WTC11 (cell line): Measurements from ENCODE around the gene DDX39B. TPM values are rescaled to one million over a fixed set of nuclear protein-coding genes. Genes with fewer than 3 reads are reported as not detected.
A peak's percentile ranks its signal among the peaks of the same experiment; 100 is the strongest.

Source experiments
- ATF6 ChIP-seq: sonication (generic); formaldehyde crosslinking; IDR thresholded peaks from 2 replicates; pipeline ENCODE4 v1.8.1; 2023; ENCODE audit warnings: mild to moderate bottlenecking, missing genetic modification reagents
- CBFB ChIP-seq: sonication (generic); formaldehyde crosslinking; IDR thresholded peaks from 2 replicates; pipeline ENCODE4 v1.8.1; 2022; ENCODE audit warnings: mild to moderate bottlenecking, low read depth, missing genetic modification reagents
- E2F4 ChIP-seq: sonication (generic); formaldehyde crosslinking; IDR thresholded peaks from 2 replicates; pipeline ENCODE4 v1.8.1; 2022; ENCODE audit warnings: low read depth, mild to moderate bottlenecking, moderate library complexity, missing genetic modification reagents, borderline replicate concordance
- EMX1 ChIP-seq: fragments of 250-450 bp; sonication (Bioruptor Pico); IDR thresholded peaks from 2 replicates; pipeline ENCODE4 v1.8.0; 2021; ENCODE audit warnings: mild to moderate bottlenecking
- FOXJ3 ChIP-seq: sonication (generic); formaldehyde crosslinking; IDR thresholded peaks from 2 replicates; pipeline ENCODE4 v1.9.0; 2021; ENCODE audit warnings: missing genetic modification reagents, mild to moderate bottlenecking, borderline replicate concordance
- FOXK1 ChIP-seq: sonication (generic); formaldehyde crosslinking; IDR thresholded peaks from 2 replicates; pipeline ENCODE4 v1.8.0; 2022; ENCODE audit warnings: mild to moderate bottlenecking, moderate library complexity, missing genetic modification reagents
- FOXP1 ChIP-seq: sonication (generic); formaldehyde crosslinking; IDR thresholded peaks from 2 replicates; pipeline ENCODE4 v1.8.0; 2022; ENCODE audit warnings: missing genetic modification reagents, mild to moderate bottlenecking, moderate library complexity, borderline replicate concordance
- GTF2I ChIP-seq: fragments of 250-450 bp; sonication (Bioruptor Pico); conservative IDR thresholded peaks from 2 replicates; pipeline ENCODE4 v1.4.0; 2021; ENCODE audit warnings: mild to moderate bottlenecking
- IRF2 ChIP-seq: sonication (generic); formaldehyde crosslinking; IDR thresholded peaks from 2 replicates; pipeline ENCODE4 v1.8.0; 2022; ENCODE audit warnings: low read depth, missing genetic modification reagents, borderline replicate concordance
- JUN ChIP-seq: sonication (generic); formaldehyde crosslinking; IDR thresholded peaks from 2 replicates; pipeline ENCODE4 v1.8.0; 2023; ENCODE audit warnings: mild to moderate bottlenecking, missing genetic modification reagents
- MXD4 ChIP-seq: fragments of 250-450 bp; sonication (Bioruptor Pico); IDR thresholded peaks from 2 replicates; pipeline ENCODE4 v1.8.0; 2021; ENCODE audit warnings: mild to moderate bottlenecking, moderate library complexity, borderline replicate concordance
- MYBL2 ChIP-seq: sonication (generic); formaldehyde crosslinking; IDR thresholded peaks from 2 replicates; pipeline ENCODE4 v1.8.1; 2023; ENCODE audit warnings: mild to moderate bottlenecking, moderate library complexity, missing genetic modification reagents
- NFE2L1 ChIP-seq: sonication (generic); formaldehyde crosslinking; IDR thresholded peaks from 2 replicates; pipeline ENCODE4 v1.8.1; 2023; ENCODE audit warnings: missing genetic modification reagents
- SP1 ChIP-seq: sonication (generic); formaldehyde crosslinking; conservative IDR thresholded peaks from 2 replicates; pipeline ENCODE4 v1.8.1; 2022; ENCODE audit warnings: missing genetic modification reagents
- TEAD4 ChIP-seq: sonication (generic); formaldehyde crosslinking; IDR thresholded peaks from 2 replicates; pipeline ENCODE4 v1.8.0; 2022; ENCODE audit warnings: mild to moderate bottlenecking, missing genetic modification reagents
- ZMAT4 ChIP-seq: fragments of 250-450 bp; sonication (Bioruptor Pico); IDR thresholded peaks from 2 replicates; pipeline ENCODE4 v1.9.0; 2021; ENCODE audit warnings: mild to moderate bottlenecking
- ZNF263 ChIP-seq: sonication (generic); formaldehyde crosslinking; IDR thresholded peaks from 2 replicates; pipeline ENCODE4 v1.8.1; 2022; ENCODE audit warnings: low read depth, mild to moderate bottlenecking, moderate library complexity, missing genetic modification reagents
- ZNF281 ChIP-seq: sonication (generic); formaldehyde crosslinking; IDR thresholded peaks from 2 replicates; pipeline ENCODE4 v1.8.0; 2023; ENCODE audit warnings: mild to moderate bottlenecking, missing genetic modification reagents
- ZNF317 ChIP-seq: sonication (generic); formaldehyde crosslinking; IDR thresholded peaks from 2 replicates; pipeline ENCODE4 v1.8.1; 2023; ENCODE audit warnings: low read depth, mild to moderate bottlenecking, moderate library complexity, missing genetic modification reagents, borderline replicate concordance
- ZNF396 ChIP-seq: fragments of 250-450 bp; sonication (Bioruptor Pico); IDR thresholded peaks from 2 replicates; pipeline ENCODE4 v1.8.0; 2021; ENCODE audit warnings: mild to moderate bottlenecking, moderate library complexity, borderline replicate concordance
- ZNF416 ChIP-seq: fragments of 250-450 bp; sonication (Bioruptor Pico); IDR thresholded peaks from 2 replicates; pipeline ENCODE4 v1.9.0; 2021; ENCODE audit warnings: mild to moderate bottlenecking, inconsistent platforms
- ZNF425 ChIP-seq: fragments of 250-450 bp; sonication (Bioruptor Pico); conservative IDR thresholded peaks from 2 replicates; pipeline ENCODE4 v1.9.0; 2021; ENCODE audit warnings: mild to moderate bottlenecking
- ZNF512 ChIP-seq: sonication (generic); formaldehyde crosslinking; IDR thresholded peaks from 2 replicates; pipeline ENCODE4 v1.8.1; 2022; ENCODE audit warnings: missing genetic modification reagents, borderline replicate concordance
- ZNF532 ChIP-seq: fragments of 250-450 bp; sonication (Bioruptor Pico); IDR thresholded peaks from 2 replicates; pipeline ENCODE4 v1.9.0; 2021; ENCODE audit warnings: mild to moderate bottlenecking, borderline replicate concordance
- total RNA-seq: library from RNA; stranded (reverse); gene quantifications from 3 replicates; pipeline ENCODE4 v1.2.3, GENCODE V29; 2021

The DDX39B gene
- total RNA-seq, 1 experiment from 2014 or later: 712 TPM

- no peak for TF ChIP-seq TEAD4 (CRISPR knock-in tag)
- TF ChIP-seq MYBL2 (CRISPR knock-in tag): no peak
- TF ChIP-seq ZNF532 (CRISPR knock-in tag): peak; percentile 72; the same call in 1 of the 2 replicates
- no peak for TF ChIP-seq ZNF281
- no peak for TF ChIP-seq ZNF396 (CRISPR knock-in tag)
- TF ChIP-seq MXD4: no peak
- no peak for TF ChIP-seq ZNF317 (CRISPR knock-in tag)
- TF ChIP-seq E2F4: no peak
- TF ChIP-seq ATF6 (CRISPR knock-in tag): no peak
- peak; percentile 83 for TF ChIP-seq ZNF425 (CRISPR knock-in tag)
- no peak for TF ChIP-seq IRF2
- no peak for TF ChIP-seq FOXK1
- TF ChIP-seq JUN (CRISPR knock-in tag): no peak
- no peak; the same call in 1 of the 2 replicates for TF ChIP-seq EMX1 (CRISPR knock-in tag)
- TF ChIP-seq ZNF416 (CRISPR knock-in tag): peak; percentile 61
- TF ChIP-seq GTF2I (CRISPR knock-in tag): no peak
- TF ChIP-seq ZMAT4 (CRISPR knock-in tag): peak; percentile 79; the same call in 1 of the 2 replicates
- no peak for TF ChIP-seq FOXJ3 (CRISPR knock-in tag)
- TF ChIP-seq NFE2L1: no peak
- no peak for TF ChIP-seq CBFB (CRISPR knock-in tag)
- TF ChIP-seq FOXP1 (CRISPR knock-in tag): no peak
- no peak for TF ChIP-seq ZNF263 (CRISPR knock-in tag)
- no peak for TF ChIP-seq SP1 (CRISPR knock-in tag)
- TF ChIP-seq ZNF512 (CRISPR knock-in tag): no peak
These were observed 12.9 kb downstream of the DDX39B start, which contains the start of gene MCCD1 (continued) for GRCh38 chr6:31528821-31529328.
